Stimulated activated CD8-positive, alpha-beta memory T cell treated with anti-CD3 and anti-CD28 coated beads, Interleukin-12 subunit alpha, Interleukin-12 subunit beta, amount 100 ng/mL, for 24 hours (primary cell): ENCODE results near the gene CXorf51B.
"Not testable (repeated sequence)": the region's sequence is repeated elsewhere in the genome, so short reads cannot be mapped to it uniquely, and the experiment has no call there.

Experiments
- DNase-seq: peaks from one replicate; pipeline ENCODE4 v3.0.0-alpha.2; 2020; ENCODE audit errors: extremely low read depth

Gene CXorf51B

GRCh38 chrX:146809471-146809870 lies at the start of gene CXorf51B:
Gene CXorf51B, plus strand, starts transcription at chrX:146809771. Its CDS starts 21 bp downstream, at chrX:146809792.
- DNase-seq = not testable (repeated sequence)

GRCh38 chrX:146814644-146815043 lies 5.1 kb downstream of the CXorf51B start, which contains the start of gene CXorf51A:
Gene CXorf51A, minus strand, starts transcription at chrX:146814744. Its CDS starts 21 bp downstream, at chrX:146814723.
- not testable (repeated sequence) for DNase-seq

DNA sequence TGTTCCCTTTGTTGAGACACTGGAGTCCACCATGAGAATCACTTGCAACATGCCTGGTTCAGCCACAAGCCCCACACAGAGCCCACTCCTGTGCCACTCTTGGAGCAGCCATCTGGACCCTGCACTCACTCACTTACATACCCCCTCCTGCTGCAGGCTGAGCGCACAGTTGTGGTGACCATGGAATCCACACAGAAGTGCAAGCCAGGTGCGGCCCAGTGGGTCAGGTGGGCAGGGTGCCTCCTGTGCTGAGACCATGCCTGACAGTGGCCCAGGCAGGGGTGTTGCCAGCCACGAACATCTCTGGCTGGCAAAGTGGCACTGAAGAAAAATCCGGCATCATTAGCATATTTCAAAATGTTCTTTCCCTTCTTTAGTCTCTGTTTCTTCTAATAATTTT lies 22.4 kb downstream of the CXorf51B start:
- DNase-seq = no peak

DNA sequence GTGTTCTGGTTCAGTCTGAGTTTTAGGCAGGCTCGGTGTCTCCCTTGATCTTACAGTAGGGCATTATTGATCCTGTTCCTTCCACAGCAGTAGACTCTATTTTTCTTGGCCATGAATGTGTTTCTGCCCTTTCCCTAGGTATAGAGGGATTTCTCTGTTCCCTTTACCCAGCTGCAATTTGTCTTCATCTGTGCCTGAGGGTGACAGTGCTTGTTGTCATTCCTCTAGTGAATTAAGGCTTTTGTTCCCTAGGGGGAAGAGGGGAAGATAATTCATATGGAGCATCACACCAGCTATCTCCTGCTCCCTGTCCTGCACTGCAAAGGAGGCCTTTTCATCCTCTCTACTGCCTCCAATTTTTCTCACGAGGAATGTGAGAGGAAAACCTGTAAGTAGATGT lies 44.7 kb downstream of the CXorf51B start:
- no peak for DNase-seq
